GM19023 (cell line): ENCODE data around the gene RCE1.

Experiments
- ATAC-seq: cut with Tn5 transposase; IDR thresholded peaks from one replicate; pipeline ENCODE4 v1.9.1; 2021; ENCODE audit warnings: mild to moderate bottlenecking, moderate library complexity; ENCODE audit not compliant: unreplicated experiment

The RCE1 gene

DNA sequence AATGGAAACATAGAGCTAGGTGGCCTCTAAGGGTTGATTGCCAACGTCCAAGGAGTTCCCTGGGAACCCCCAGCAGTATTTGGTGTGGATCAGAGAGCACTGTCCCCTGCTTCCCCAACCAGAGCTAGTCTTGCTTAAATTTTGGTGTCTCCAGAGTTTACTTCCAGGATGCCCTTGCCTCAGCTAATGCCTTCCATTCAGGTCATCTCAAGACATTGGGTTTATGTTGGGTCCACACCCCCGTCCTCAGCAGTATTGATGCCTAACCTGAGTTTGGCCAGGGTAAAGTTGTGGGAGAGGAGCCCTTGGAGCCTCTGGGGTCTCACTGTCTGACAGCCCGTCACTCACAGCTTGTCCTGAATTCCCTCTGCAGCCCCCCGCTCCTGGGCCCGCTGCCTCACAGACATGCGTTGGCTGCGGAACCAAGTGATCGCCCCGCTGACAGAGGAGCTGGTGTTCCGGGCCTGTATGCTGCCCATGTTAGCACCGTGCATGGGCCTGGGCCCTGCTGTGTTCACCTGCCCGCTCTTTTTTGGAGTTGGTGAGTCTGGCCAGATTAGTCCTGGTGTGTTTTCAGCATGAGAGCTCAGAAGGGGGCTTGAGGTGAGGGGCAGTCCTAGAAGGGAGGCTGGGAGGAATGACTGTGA lies 1.4 kb downstream of the RCE1 start:
- no peak for ATAC-seq

DNA sequence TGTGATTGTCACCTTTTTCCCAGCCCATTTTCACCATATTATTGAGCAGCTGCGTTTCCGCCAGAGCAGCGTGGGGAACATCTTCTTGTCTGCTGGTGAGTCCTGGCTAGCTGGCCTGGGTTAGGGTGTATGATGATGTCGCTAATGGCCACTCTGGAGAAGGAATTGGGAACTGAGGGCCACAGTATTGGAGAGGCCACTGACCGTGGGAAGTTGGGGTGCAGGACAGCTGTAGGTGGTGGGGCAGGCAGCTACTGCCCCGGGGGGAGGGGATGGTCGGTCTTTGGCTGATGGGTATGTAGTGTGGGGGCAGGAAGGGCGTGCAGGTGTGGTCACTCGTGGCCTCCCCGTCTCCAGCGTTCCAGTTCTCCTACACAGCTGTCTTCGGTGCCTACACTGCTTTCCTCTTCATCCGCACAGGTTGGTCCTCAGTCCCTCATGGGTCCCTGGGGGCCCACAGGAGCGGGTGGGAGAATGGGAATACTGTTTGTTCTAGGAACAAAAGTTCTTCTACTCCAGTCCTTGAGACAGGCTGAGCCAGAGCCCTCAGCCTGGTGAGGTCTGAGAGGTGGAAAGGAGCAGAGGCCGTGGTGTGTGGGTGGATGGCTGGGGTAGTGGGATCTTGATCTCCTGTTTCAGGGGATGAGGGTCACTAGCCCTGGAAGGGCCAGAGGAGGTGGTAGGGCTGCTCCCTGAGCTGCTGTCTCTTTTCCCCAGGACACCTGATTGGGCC lies 2.1 kb downstream of the RCE1 start:
- no peak for ATAC-seq

DNA sequence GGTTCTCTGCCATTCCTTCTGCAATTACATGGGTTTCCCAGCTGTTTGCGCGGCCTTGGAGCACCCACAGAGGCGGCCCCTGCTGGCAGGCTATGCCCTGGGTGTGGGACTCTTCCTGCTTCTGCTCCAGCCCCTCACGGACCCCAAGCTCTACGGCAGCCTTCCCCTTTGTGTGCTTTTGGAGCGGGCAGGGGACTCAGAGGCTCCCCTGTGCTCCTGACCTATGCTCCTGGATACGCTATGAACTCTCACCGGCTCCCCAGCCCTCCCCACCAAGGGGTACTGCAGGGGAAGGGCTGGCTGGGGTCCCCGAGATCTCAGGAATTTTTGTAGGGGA lies 2.6 kb downstream of the RCE1 start:
- no peak for ATAC-seq

DNA sequence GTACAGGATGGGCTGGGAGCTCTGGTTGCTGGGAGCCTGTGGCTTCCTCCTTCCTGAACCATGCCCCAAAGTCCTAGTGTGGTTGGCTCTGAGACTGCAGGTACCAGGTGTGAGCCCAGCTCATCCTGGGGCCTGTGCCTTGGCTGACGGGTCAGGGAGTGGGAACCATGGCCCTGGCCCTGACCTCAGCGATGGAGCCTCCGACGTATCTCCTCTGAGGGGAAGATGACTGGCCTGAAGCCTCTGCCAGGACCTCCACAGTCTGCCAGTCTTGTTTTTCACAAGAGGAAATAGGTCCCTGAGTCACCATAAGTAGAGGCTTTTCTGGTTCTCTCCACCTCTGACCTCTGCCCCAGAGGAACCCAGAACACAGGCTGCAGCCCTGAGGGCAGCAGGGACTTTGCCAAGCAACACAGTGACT lies 3.4 kb downstream of the RCE1 start:
- no peak for ATAC-seq

DNA sequence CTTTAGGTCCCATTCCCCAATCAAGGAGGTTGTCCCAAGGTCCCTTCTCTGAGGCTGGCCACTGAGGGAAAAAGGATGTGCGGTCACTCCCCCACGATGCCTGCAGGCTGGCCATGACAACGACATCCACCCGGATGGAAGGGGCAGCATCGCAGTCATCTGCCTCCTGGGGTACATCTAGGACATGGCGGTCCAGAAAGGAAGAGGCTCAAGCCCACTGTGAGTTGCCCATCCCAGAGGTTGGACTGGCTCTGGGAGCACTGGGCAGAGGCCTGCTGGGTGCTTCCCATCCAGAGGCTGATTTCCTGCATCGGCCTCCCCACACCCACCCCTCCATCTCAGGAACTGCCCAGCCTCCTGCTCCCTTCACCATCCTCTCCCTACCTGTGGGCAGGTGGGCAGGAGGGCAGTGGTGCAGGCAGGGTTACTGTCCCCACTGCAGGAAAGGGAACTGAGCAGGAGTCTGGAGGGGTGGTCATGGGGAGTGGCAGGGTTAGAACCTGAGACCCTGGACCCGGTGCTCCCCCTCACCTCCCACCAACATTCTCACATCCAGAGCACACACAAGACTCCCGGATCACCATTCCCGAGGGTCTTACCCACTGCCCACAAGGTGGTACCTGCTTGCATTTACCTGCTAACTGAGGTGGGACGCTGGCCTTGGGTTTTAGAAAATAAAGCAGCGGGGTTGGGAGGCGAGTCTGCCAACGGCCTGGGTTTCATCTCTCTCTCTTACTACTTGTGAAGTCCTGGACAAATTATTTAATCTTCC lies 4.4 kb downstream of the RCE1 start:
- ATAC-seq, result no peak

DNA sequence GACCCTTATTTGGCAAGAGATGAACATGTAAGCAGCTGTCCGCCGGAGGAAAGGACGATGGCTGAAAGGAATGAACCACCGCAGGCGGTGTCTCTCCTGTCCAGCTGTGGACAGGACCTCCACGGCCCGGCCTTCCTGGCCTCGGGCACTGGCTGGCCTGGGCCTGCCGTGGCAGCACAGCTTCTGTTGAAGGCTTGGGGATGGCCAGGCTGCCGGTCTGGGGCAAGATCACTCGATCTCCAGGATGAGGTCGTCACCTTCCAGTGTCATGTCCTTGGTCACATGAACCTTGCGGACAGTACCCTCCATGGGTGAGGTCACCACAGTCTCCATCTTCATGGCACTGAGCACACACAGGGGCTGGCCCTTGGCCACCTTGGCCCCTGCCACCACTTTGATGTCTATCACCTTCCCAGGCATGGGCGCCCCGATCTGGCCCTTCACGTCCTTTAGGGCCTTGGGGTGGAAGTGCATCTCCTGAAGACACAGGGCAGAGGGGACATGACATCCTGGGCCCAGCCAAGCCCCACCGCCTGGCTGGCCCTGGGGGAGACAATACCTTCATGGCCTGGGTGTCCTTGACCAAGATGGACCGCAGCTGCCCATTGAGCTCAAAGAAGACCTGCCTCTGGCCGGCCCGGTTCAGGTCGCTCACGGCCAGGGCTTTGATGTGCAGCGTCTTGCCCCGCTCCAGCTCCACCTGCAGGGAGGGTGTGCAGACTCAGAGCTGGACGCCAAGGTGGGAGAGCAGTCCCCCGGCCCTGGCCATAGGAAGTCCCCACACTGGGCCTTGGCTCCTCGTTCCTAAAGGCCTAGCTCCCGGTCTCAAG lies 5.6 kb downstream of the RCE1 start:
- no peak for ATAC-seq

DNA sequence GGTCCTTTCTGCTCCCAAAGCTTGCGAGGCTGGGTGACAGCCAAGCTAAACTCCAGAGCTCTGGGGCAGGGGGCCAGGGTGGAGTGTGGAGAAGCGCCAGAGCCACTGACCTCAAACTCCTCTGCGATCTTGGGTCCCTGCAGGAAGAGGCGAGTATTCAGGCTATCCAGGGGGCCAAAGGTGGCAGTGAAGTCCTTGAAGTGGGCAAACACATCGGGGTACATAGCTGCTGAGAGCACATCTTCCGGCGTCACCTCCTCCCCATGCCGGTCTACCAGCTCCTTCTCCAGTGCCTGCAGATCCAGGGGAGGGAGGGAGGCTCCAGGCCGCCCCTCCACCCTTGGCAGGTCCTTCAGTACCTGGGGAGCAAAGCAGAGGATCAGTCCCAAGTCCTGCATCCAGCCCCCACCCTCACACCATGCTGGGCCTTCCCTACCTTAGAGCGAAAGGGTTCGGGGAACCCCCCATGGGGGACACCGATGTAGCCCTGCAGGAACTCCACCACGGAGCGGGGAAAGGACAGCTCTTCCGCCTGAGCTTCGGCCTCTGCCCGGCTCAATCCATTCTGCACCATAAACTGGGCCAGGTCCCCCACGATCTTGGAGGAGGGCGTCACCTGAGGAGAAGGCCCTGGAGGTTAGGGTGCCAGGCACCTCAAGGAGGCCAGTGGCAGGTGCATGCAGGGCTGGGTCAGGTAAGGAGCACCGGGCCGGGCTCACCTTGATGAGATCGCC lies 6.4 kb downstream of the RCE1 start:
- no peak for ATAC-seq

DNA sequence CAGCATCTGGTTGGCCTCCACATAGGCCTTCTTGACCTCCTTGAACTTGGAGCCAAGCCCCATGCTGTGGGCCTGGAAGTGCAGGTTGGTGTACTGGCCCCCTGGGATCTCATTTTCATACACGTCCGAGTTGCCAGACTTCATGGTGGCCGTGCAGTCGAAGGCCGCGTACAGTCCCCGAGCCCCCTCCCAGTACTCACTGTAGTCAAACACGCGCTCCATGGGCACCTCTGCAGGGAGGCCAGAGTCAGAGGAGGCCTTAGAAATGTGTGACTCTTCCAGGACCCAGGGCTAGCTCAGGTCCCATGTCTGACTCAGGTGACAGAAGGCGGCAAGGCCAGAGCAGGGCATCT lies 7.0 kb downstream of the RCE1 start:
- no peak for ATAC-seq

DNA sequence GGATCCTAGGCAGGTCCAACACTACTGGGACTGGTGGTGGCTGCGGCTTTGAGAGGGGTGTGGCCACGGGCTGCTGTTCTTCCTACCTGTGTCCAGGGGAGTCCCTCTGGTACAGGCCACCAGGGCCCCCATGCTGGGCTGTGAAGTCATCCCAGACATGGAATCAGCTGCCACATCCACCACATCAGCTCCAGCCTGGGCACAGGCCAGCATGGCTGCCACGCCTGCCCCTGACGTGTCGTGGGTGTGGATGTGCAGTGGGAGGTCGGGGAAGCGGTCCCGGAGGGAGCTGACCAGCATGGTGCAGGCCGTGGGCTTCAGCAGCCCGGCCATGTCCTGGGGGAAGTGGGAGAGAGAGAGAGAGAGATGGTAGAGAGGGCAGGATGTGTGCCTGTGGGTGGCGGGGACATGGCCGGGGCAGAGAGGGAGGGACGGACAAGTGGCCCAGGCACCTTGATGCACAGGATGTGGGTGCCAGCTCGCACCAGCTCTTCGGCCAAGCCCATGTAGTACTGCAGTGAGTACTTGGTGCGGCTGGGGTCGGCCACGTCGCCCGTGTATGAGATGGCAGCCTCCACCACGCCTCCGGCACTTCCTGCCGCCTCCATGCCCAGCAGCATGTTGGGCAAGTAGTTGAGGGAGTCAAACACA lies 7.5 kb downstream of the RCE1 start:
- ATAC-seq, result no peak

DNA sequence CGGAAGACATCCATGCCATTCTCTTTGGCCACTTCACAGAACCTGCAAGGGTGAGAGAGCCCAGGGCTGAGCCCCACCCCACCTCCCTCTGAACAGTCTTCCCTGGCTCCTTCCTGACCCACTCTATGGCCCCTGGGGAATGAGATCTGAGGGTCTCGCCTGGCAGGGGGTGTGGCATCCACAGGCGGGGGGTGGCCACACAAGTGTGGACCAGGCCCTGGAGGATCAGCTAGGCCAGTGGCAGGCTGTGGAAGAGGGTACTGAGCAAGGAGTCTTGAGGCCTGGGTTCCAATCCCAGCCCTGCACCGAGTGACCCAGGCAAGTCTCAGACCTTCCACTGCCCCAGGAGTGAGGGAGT lies 8.0 kb downstream of the RCE1 start:
- ATAC-seq, result no peak

DNA sequence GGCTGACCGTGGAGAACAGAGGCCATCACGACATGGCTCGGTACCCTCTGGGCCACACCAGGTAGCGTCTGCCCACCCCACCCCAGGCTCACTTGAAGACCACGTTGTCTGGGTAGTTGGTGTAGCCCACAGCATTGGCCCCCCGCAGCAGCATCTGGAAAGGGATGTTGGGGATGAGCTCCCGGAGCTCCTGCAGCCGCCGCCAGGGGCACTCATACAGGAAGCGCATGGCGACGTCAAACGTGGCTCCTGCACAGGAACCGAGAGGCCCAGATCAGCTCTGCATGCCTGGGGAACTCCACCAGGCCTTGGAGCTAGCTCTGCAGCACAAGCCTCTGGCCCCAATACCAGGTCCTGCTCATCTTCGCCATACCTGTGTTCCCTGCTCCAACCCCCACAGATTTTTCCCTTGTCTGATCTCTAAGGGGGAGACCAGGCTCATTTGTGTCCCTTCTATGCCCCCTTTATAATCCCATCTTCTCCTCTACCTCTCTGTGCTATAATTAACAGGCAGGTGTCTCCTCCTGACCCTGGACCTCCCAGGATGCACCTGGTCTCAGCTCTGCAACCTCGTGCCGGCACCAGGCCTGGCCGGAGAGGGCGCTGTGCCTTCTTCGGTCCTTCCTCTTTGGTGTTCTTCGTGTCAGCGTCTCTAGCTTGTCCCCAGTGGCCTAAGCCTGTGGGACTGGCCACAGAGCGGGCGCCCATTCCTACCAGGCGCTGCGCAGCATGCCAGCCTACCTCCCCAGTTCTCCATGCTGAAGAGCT lies 8.6 kb downstream of the RCE1 start:
- ATAC-seq, result no peak

DNA sequence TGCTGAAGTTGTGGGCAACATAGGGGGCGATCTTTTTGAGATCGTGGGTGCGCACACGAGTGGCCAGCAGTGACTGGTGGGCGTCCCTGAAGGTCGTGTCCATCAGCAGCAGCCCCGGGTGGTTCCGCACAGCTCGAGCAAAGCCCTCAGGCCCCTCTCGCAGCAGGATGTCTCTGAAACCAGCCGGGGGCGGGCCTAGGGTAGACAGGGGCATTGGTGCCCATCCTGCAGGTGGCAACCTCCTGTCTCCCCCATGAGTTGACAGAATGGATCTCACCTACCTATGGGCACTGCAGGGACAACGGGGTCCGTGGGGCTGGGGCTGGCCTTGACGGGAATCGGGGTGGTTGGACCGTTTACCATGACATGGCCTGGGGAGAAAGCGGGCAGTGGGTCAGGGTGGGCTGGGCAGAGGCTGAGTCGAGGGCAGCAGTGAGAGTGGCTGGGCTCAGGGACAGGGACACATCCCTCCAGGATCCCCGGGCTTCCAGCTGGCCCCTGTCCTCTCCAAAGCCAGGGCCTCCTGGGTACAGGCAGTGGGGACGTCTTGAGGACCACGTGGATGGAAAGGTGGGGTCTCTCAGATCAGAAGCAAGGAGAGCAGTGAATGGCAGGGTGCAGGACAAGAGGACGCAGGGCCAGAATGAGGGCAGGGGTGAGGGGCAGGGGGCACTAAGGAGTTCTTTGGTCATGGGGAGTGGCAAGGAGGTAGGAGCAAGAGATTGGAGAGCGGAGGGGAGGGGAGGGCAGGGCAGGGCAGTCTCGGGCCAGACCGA lies 9.4 kb downstream of the RCE1 start:
- ATAC-seq, result no peak

DNA sequence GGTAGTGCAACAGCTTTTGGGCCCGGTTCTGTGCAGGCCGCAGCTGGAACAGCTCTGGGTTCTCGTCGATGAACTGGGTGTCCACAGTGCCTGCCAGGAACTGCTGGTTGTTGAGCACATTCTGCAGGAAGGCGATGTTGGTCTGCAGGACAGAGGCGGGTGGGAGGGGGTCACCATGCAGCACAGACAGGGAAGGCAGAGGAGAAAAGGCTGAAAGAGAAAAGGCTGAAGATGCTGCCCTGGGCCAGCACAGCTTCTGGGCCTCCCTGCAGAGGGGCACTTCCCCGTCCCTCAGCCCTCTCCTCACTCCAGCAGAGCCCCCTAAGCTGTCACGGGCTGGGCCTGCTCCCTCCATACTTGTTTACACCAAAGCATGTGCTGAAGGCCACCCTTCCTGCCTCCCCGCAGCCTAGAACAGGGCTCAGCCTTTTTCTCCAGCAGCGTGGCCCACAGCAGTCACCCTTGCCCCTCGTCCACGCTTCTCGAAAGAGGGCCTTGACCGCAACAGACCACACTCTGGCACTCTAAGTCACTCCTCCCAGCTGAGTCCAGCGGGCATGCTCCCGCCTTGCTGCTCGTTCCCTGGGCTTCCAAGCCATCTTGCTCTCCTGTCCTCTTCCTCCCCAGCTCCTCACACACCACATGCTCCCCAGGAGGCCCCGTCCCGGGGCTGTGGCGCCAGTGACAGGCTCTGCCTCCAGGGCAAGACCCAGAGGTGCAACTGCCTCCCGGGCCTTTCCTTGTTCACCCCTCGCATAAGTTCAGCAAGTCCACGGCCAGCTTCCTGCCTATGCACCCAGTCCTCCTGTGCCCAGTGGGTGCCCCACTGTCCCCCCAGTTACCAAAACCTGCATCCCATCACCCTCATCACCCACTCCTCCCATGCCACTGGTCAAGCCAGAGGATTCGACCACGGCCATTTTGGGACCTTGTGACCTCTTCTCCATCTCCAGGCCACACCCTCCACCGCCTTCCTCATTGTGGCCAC lies 10.3 kb downstream of the RCE1 start:
- no peak for ATAC-seq

DNA sequence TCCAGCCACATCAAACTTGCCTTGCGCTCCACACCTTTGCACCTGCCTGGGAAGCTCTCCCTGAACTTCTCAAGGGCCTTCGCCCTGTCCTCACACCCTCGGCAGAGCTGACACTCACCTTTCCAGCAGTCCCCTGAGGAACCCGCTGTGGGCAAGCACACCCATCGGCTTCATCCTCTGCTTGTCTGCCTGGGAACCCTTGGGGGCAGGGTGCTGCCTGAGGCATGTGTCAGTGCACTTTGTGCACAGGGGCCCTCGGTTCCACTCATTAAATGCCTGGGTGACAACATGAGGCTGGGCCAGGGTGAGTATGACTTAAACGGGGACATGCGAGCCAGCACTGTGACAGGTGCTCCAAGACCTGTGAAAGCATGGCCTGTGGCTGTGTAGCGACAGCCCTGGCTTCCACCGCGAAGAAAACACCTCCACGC lies 11.0 kb downstream of the RCE1 start:
- no peak for ATAC-seq

DNA sequence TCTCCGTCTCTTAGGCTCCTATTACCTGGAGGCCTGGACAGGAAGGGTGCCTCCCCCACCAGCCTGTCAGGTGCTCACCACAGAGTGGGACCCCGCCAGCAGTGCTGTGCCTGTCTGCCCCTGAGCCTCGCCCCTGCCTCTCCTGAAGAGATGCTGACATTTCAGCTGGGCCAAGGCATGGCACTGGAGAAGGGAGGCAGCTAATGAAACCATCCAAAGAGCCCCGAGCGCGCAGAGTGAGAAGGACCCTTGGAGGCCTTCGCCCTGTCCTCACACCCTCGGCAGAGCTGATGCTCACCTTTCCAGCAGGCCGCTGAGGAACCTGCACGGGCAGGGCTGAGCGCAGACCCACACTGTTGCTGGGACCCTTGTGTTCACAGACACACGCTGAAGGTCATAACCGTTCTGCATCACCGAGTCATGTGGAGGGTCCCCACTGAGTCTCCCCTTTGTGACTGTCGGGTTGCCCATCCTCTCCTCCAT lies 11.5 kb downstream of the RCE1 start:
- no peak for ATAC-seq

DNA sequence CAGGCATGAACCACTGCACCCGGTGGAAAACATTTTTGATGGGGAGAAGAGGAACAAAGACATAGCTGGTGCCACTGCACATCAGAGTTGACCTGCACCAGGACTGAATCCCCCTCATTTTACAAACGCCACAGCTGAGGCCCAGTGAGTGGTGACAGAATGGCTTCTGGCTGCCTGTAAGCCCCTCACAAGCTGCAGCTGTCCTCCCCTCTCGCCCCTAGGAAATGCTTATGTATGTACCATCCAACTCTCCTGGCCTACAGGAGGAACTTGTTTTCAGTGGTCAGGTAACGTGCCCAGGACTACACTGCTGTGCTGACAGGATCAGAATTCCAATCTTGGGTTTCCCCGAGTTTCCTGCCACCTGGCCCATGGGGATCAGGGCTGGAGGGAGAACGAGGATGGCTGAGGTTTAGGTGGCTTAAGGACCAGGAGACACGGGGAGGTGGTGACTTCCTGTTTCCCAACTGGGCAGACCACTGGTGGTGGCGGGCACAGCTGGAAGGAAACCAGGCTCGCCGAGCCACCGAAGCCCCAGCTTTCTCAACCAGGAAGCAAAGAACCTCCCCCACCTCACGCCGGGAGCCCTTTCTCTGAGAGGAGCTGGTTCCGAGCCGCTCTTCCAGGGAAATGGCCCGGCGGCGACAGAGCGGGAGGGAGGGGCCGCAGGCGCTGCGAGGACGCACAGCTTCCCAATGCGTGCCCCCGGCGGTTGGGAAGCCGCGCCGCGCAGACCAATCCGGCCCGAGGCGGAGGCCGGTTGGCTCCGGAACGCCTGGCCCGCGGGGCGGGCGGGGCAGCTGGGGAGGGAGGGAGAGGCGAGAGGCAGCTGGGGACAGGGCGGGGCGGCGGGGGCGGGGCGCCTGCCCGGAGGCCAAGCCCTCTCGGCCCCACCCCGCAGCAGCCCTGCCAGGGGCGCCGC lies 12.6 kb downstream of the RCE1 start:
- peak; percentile 73 for ATAC-seq
